Thoracic aorta (tissue), 2 donors: ENCODE data around the gene MAP4K3. TPM values are rescaled to one million over a fixed set of nuclear protein-coding genes. Genes with fewer than 3 reads are reported as not detected.

Experiments used
- ATAC-seq: fragments of 150-250 bp; one replicate; pipeline ENCODE4 v1.8.0; 2017; ENCODE audit warnings: low read depth; ENCODE audit not compliant: insufficient number of reproducible peaks, low FRiP score
- DNase-seq: peaks from one replicate; pipeline ENCODE4 v3.0.0-alpha.2; 2020; ENCODE audit warnings: low spot score
- H3K27ac ChIP-seq, 2 donors: fragments of 200-600 bp; sonication (generic); 1 replicate in 1 of 2; 2 replicates in 1 of 2; pipeline ENCODE4 v1.5.1; 2016; ENCODE audit warnings: mild to moderate bottlenecking in 2 of 2, moderate library complexity in 2 of 2
- H3K27me3 ChIP-seq: fragments of 200-600 bp; sonication (generic); replicated peaks from 2 replicates; pipeline ENCODE4 v1.6.0; 2016; ENCODE audit warnings: mild to moderate bottlenecking; ENCODE audit not compliant: insufficient read depth
- H3K36me3 ChIP-seq: fragments of 200-600 bp; sonication (generic); one replicate; pipeline ENCODE4 v1.5.1; 2016
- H3K4me1 ChIP-seq, 2 donors: fragments of 200-600 bp; sonication (generic); 1 replicate in 1 of 2; 2 replicates in 1 of 2; pipeline versions ENCODE4 v1.5.1 to v1.6.0; 2016; ENCODE audit warnings: low read depth in 2 of 2, mild to moderate bottlenecking in 1 of 2; ENCODE audit not compliant: control insufficient read depth in 1 of 2
- H3K4me3 ChIP-seq: fragments of 200-600 bp; sonication (generic); 2 replicates; pipeline ENCODE4 v1.5.1; 2016; ENCODE audit warnings: mild to moderate bottlenecking
- H3K9me3 ChIP-seq: fragments of 200-600 bp; sonication (generic); 2 replicates; pipeline ENCODE4 v1.5.1; 2016
- total RNA-seq, 2 donors: library from RNA; depleted of rRNA; stranded (reverse); fragments of >200 nt; gene quantifications; one replicate each; pipeline versions ENCODE4 v1.1.0 to v1.2.3, GENCODE V29; 2016
- TF ChIP-seq, protein P1 (sequence below): fragments of 200-600 bp; sonication (generic); IDR thresholded peaks from one replicate; pipeline ENCODE4 v1.5.1; 2019; ENCODE audit warnings: antibody characterized with exemption

MAP4K3 gene
- total RNA-seq, 2 donors from 2014 or later, result 53.7 to 58.8 TPM

DNA sequence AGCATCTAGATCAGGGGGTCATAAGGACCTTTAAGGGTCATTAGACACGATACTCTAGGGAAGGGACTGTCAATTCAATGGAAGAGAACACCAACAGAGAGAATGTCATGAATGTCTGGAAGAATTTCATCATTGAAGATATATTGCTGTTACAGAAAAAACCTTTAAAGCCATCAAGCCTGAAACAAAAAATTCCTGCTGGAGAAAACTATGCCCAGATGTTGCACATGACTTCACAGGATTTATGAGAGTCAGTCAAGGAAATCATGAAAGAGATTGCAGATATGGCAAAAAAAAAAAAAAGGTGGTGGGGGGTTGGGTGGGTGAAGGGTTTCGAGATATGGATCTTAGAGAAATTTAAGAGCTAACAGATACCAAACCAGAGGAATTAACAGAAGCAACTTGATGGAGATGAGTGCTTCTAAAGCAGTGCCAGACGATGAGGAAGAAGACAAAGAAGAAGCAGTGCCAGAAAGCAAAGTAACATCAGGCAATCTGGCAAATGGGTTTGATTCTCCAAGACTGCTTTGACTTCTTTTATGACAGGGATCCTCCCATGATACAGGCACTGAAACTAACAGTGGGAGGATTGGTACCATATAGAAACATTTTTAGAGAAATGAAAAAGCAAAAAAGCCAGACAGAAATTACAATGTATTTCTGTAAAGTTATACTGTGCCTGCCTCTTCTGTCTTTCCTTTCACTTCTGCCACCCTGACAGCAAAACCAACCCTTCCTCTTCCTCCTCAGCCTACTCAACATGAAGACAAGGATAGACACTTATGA, 28.5 kb downstream of the MAP4K3 start:
- ATAC-seq (no peak), DNase-seq (no peak)
- Histone ChIP-seq H3K9me3 (no peaks in the 10 kb centered on the region), H3K36me3 (no peaks in the 10 kb centered on the region), H3K27ac (no peak overlapping the region), H3K4me1 (peaks cover 46 to 93% of the 10 kb centered on the region in 2 donors), H3K27me3 (no peaks in the 10 kb centered on the region), H3K4me3 (no peak overlapping the region)
- TF ChIP-seq, protein P1, sequence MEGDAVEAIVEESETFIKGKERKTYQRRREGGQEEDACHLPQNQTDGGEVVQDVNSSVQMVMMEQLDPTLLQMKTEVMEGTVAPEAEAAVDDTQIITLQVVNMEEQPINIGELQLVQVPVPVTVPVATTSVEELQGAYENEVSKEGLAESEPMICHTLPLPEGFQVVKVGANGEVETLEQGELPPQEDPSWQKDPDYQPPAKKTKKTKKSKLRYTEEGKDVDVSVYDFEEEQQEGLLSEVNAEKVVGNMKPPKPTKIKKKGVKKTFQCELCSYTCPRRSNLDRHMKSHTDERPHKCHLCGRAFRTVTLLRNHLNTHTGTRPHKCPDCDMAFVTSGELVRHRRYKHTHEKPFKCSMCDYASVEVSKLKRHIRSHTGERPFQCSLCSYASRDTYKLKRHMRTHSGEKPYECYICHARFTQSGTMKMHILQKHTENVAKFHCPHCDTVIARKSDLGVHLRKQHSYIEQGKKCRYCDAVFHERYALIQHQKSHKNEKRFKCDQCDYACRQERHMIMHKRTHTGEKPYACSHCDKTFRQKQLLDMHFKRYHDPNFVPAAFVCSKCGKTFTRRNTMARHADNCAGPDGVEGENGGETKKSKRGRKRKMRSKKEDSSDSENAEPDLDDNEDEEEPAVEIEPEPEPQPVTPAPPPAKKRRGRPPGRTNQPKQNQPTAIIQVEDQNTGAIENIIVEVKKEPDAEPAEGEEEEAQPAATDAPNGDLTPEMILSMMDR, result no peak

DNA sequence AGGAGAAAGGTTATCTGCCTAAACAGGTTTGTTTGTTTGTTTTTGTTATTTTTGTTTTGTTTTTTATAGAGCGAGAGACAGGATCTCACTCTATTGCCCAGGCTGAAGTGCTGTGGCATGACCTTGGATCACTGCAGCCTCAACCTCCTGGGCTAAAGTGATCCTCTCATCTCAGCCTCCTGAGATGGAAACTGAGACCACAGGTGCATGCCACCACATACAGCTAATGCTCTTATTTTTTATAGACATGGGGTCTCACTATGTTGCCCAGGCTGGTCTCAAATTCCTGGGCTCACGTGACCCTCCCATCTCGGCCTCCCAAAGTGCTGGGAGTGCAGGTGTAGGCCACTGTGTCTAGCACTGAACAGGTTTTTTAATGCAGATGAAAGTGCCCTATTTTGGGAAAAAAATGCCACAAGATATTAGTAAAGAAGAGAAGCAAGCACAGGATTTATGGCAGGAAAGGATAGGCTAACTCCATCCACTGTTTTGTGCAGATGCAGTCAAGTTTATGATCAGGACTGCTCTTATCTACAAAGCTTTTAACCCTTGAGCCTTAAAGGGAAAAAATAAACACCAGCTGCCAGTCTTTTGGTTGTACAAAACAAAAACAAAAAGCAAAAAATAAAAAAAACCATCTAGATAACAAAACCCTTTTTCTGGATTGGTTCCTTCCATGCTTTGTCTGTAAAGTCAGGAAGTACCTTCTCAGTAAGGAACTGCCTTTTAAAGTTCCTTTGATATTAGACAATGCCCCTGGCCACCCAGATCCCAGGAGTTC, 29.4 kb downstream of the MAP4K3 start:
- DNase-seq (no peak), ATAC-seq (no peak)
- TF ChIP-seq, protein P1, result no peak
- H3K4me1 ChIP-seq, result peaks cover 49 to 93% of the 10 kb centered on the region in 2 donors
- H3K4me3 ChIP-seq, result no peak overlapping the region
- no peaks in the 10 kb centered on the region for H3K27me3 ChIP-seq
- H3K36me3 ChIP-seq, result no peaks in the 10 kb centered on the region
- H3K27ac ChIP-seq, result no peak overlapping the region
- no peaks in the 10 kb centered on the region for H3K9me3 ChIP-seq

DNA sequence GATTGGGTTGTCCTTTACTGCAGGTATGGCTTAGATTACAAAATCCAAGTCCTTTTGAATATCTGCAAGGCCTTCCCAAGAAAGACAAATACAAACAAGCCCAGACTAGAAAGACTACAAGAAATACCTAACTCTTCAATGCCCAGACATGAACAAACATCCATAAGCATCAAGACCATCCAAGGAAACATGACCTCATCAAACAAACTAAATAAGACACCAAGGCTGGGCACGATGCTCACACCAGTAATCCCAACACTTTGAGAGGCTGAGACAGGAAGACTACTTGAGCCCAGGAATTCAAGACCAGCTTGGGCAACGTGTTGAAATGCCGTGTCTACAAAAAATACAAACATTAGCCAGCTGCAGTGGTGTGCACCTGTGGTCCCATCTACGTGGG, 31.7 kb downstream of the MAP4K3 start:
- ATAC-seq (no peak), DNase-seq (no peak)
- H3K4me1 ChIP-seq, result peaks cover 38 to 91% of the 10 kb centered on the region in 2 donors
- TF ChIP-seq, protein P1, result no peak
- no peaks in the 10 kb centered on the region for H3K9me3 ChIP-seq
- no peaks in the 10 kb centered on the region for H3K36me3 ChIP-seq
- H3K4me3 ChIP-seq, result no peak overlapping the region
- no peaks in the 10 kb centered on the region for H3K27me3 ChIP-seq
- H3K27ac ChIP-seq, result no peak overlapping the region

DNA sequence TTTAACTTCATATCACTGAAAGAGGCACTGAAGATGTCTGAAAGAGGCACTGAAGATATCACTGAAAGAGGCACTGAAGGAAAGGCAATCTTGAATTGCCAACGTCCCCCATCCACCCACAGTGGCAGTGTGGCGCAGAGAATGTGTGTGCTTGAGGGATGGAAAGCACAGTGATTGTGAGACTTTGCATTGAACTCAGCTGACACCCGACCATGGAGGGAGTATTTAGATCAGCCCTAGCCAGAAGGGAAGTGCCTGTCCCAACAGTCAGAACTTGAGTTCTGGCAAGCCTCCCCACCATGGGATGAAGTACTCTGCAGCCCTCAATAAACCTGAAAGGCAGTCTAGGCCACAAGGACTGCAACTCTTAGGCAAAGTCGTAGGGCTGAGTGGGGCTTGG, 33.8 kb downstream of the MAP4K3 start:
- H3K27me3 ChIP-seq, result no peaks in the 10 kb centered on the region
- H3K9me3 ChIP-seq, result no peaks in the 10 kb centered on the region
- TF ChIP-seq, protein P1, result no peak
- no peaks in the 10 kb centered on the region for H3K36me3 ChIP-seq
- H3K4me3 ChIP-seq, result no peak overlapping the region
- peaks cover 26 to 90% of the 10 kb centered on the region in 2 donors for H3K4me1 ChIP-seq
- ATAC-seq, result no peak
- no peak for DNase-seq
- peak overlapping the region in 1 of 2 donors; percentile 15 for H3K27ac ChIP-seq

DNA sequence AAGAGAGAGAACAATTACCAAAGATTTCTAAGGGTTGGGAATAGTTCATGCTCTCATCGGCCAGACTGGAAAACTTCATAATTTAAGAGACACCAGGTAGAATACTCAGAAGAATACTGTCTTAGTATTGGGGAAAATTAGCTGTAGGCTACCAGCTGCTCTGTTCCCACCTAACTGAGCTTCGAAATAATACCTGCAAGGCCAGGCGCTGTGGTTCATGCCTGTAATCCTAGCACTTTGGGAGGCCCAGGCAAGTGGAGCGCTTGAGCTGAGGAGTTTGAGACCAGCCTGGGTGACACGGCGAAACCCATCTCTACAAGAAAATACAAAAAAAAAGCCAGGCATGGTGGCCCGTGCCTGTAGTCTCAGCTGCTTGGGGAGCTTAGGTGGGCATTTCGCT, 35.8 kb downstream of the MAP4K3 start:
- no peak overlapping the region for H3K27ac ChIP-seq

More for the DNA sequence above, 35.8 kb downstream of the MAP4K3 start:
- Histone ChIP-seq H3K27me3 (no peaks in the 10 kb centered on the region), H3K4me1 (peaks cover 19 to 70% of the 10 kb centered on the region in 2 donors), H3K9me3 (no peaks in the 10 kb centered on the region), H3K36me3 (no peaks in the 10 kb centered on the region), H3K4me3 (no peak overlapping the region)
- ATAC-seq (no peak), DNase-seq (no peak)
- TF ChIP-seq, protein P1, result no peak
